Activated CD4-positive, CD25-positive, alpha-beta regulatory T cell treated with anti-CD3 and anti-CD28 coated beads, Interleukin-2, amount 50 U/mL, for 16 hours (primary cell): Measurements from ENCODE around the gene DLST.
A peak's percentile ranks its signal among the peaks of the same experiment; 100 is the strongest.
"Not testable (repeated sequence)": the region's sequence is repeated elsewhere in the genome, so short reads cannot be mapped to it uniquely, and the experiment has no call there.

Experiments
- DNase-seq: peaks from one replicate; pipeline ENCODE4 v3.0.0-alpha.2; 2020; ENCODE audit warnings: low read depth, low spot score

DLST gene

DNA sequence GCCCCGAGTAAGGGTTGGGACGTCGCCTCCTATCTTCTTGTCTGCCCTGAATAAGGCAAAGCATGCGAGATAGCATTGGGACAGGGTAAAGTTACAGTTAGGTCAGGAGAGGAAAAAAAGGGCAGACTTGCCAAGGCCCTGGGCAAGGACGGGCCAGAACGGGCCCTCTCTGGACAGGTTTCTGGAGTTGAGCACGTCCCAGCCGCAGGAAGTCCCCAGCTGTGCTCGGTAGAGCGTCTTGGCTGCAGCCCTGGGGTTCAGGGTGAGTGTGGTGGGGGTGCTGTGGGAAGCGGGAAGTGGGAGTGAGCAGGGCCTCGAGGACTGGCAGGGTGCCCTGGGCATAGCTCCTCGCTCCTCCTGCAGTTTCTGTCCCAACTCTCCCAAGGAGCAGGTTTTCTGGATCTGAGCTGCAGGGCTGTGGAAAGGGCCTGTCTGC is 35.9 kb downstream of the DLST start:
- DNase-seq: no peak

DNA sequence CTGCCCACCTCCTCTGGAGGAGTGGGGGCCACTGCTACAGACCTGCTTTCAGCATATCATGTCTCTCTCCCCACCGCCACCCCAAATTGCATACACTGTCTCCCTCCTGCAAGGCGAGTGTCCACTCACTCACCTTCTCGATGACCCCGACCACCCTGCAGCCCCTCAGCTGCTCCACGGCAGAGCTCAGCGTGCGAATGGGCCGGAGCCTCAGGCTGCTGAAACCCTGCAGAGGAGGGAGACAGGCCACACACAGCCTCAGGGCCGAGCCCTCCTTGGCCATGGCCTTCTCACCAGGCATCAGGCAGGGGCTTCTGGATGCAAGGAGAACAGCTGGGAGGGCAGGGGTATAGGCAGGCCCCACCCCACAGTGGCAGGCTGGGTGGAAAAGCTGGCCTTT is 36.7 kb downstream of the DLST start:
- DNase-seq: no peak

DNA sequence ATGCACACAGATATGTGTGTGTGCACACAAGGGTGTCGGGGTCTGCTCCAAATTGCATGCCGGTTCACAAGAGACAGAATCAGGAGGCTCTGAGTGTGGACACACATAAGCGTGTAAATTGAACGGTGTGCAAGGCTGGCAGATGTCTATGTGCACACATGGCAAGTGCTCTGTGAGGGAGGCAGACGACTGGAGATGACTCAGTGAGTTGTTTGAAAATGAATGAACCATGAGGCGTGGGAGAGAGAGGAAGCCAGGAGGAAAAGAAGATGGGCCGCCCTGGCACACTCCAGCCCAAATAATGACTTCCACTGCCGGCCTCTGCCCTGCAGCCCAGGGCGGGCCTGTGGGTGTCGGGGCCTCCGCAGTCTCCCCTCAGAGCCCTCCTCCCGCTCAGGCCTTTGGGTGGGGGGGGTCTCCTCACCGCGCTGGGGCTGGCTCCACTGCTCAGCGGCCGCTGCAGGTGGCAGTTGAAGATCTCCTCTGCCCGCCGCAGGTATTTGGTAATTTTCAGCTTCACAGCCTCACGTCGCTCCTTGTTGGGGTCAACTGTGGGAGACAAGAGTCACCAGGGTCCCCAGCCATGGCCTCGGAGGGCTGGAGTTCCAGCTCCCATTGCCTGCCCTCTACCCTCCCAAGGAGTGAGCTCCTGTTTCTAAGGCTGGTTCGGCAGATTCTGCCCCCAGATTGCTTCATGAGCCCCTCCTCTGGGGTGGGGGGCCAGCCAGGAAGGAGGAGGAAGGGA is 37.9 kb downstream of the DLST start:
- DNase-seq: no peak

DNA sequence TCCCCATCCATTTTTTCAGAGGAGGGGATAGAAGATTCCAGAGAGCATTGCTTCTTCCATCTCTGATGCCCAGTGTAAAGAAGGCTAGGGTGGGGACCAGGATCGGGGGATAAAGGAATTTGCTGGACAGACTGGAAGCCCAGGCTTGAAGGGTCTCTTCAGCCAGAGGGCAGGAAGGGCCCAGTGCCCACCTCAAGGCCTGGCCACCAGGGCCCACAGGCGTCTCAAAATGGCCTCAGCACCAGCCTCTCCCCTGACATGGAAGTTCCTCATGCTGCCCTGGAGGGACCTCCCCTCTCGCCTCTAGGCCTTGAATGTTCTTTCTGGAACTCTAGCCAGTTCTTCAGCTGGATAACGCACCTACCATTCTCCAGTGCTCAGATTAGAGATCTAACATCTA is 38.6 kb downstream of the DLST start:
- DNase-seq: no peak

DNA sequence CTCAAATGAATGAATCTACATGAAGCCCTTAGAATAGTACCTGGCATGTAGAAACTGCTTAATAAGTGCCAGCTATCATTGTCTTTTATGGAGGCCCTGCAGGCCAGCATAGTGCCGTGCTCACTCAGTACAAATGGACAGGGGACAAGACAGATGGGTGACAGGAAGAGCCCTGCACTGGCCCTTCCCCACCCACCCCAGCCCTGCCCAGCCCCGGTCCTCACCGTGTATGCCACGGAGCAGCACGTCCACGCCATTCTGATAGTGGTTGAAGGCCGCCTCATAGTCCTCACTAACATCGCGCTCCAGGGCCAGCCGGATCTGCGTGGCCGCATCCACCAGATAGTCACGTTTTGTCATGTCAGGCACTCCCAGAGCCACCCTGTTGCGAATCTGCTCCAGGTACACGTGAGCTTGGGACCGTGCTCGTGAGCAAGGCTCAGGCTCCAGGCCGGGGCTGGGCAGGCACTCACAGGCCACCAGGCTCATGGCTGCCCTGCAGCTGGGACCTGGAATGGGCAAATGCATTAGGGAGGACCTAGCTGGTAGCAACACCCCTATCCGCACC is 39.4 kb downstream of the DLST start:
- DNase-seq: no peak

DNA sequence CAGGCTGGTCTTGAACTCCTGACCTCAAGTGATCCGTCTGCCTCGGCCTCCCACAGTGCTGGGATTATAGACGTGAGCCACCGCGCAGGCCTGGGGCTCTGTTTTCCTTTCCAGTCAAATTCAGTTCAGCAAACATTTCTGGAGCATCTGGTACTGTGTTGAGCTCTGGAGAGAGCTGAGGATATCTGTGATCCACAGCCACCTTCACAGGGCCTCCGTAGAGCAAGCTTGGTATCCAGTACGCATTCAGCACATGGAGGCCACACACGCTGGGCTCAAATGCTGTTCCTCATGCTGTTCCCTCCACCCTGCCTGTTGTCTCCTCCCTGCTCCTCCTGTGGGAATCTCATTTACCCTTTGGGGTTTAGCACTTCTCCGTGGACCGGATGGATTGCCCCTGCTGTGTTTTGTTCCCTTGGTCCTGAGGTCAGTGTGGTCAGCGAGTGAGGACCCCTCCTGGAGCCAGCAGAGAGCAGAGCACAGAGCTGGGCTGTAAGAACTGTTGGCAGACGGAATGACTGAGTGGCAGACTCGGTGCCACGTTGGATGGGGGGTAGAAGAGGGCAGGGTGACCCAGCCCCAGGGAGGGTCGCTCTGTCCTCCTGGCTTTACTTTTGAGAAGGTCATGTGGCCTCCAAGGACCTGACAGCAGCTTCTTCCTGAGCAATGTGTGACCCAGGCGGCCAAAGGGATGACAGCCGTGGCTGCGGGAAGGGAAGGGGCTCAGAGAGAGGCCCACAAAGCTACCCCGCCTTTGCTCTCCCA is 40.5 kb downstream of the DLST start:
- DNase-seq: no peak

DNA sequence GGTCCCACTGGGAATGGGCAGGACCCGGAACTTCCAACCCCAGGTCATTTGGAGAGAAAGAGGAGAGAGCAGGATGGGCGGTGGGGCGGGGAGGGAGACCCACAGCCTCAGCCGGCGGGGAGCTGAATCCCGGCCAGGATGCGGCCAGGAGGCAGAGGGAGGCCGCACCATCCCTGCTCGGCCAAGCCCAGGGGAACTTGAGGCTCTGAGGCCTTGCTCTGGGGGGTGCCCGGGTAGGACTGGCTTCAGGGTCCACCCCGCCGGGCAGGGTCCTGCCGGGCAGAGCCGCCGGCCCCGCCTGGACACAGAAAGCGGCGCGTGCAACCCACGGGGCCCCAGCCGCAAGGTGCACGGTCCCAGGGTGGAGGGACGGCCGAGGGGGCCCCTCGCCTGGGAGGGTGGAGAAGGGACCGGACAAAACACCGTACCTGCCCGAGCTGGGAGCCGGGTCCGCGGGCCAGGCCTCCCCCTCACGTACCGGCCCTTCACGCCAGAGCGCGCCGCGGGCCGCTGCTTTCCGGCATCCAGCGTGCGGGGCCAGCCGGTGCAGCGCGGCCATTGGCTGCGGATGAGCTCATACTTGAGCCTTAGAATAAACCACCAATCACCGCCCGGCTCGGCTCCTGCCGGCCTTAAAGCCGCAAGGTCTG is 41.2 kb downstream of the DLST start, which contains the start of gene RPS6KL1:
Gene RPS6KL1, minus strand, starts transcription at position 509 of the 650 bp plus-strand sequence. CDS start 1,719 bp downstream, outside the sequence.
- DNase-seq: peak; percentile 28

DNA sequence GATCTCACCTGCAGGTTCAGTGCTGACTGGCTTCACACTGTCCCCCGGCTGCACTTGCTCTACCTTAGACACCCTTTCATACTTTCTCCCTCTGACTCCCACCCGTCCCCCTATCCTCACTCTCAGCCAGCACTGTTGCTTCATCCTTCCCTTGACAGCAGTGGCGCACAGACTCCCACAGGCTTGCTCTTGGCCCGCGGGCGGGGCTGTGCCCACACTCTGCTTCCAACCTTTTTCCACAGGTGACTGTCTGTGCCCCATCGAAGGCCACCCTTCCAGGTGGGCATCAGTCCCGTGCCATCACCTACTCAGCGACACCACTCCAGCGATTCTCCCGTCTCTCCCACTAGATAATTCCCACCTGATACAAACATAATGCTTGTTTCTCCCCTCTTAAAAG is 42.3 kb downstream of the DLST start:
- no peak for DNase-seq

DNA sequence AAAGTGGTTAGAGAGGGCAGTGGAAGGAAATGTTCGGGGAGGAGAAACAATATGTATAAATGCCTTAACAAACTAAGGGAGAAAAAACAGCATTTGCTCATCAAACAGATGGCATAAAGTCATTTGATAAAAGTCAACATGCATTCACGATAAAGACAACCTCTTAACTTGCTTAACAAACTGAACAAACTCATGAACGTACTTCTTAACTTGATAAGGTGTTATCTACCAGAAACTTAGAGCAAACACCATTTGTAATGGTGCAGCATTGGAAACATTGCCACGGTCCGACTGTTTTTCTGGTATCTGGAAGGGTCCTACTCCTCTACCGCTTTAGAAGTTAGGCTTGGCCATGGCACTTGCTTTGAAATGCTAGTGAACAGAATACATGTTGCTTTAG is 45.5 kb downstream of the DLST start:
- DNase-seq: no peak

DNA sequence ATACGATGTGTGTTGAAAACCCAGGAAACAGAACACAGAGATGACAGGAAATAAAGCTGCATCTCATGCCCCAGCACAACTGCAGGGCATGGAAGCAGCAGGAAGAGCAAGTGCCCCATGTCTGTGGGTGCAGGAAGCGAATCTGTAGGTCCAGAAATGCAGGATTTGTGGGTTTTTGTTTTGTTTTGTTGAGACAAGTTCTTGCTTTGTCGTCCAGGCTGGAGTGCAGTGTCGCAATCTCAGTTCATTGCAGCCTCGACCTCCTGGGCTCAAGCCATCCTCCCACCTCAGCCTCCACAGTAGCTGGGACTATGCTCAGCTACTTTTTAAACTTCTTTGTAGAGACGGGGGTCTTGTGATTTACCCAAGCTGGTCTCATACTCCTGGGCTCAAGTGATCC is 47.5 kb downstream of the DLST start:
- no peak for DNase-seq

DNA sequence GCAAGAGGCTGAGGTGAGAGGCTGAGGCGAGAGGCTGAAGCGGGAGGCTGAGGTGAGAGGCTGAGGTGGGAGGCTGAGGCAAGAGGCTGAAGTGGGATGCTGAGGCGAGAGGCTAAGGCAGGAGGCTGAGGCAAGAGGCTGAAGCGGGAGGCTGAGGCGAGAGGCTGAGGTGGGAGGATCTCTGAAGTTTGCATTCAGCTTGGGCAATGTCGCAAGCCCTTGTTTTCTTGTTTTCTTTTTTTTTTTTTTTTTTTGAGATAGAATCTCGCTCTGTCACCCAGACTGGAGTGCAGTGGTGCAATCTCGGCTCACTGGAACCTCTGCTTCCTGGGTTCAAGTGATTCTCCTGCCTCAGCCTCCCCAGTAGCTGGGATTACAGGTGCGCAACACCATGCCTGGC is 50.0 kb downstream of the DLST start:
- not testable (repeated sequence) for DNase-seq

DNA sequence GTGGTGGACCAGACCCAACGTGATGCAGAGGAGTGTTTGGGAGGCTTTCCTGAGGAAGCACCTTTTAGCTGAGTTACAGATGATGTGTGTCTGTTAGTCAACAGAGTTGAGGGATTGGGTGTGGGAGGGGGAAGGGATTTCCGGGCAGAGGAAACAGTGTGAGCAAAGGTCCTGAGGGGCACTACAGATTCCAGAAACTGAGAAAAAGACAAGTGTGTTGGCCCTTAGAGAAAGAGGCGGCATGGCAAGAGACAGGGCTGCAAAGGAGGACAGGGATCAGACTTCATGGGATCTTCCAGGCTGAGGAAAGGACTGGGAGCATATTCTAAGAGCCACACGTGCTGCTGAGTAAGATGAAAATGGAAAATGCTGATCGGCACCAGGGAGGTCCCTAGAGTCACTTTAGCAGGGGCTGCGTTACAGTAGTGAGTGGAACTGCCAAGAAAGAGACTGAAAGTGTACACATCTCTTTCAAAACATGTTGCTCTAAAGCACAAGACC is 50.7 kb downstream of the DLST start:
- DNase-seq: no peak

DNA sequence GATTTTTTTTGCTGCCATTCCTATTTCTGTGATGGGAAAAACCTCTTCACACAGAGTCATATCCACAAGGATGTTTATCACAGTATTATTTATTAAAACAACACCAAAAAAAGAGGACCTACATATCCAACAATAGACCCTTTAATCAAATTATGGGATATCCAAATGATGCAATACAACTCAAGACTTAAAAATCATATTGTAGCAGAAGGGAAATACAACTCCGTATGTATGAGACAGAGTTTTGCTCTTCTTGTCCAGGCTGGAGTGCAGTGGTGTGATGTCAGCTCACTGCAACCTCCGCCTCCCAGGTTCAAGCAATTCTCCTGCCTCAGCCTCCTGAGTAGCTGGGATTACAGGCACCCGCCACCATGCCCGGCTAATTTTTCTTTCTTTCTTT is 51.2 kb downstream of the DLST start:
- DNase-seq: not testable (repeated sequence)

DNA sequence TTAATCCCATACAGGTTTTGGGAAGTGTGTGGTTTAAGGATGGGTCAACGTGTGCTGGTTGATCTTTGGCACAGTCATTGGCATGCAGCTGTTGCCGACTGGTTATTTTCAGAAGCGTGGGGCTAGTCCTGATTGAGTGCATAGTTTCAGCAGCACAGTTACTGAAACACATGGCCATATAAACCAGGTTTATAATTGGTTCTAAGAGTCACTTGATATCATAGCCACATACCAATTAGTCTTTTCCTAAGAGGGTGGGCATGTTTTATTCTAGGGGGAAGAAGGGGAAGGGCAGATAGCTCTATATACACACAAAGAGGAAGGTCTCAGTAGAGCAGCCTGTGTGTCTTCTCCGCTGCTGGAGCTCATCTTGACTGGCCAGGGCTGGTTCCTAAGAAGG is 52.3 kb downstream of the DLST start:
- DNase-seq: no peak

DNA sequence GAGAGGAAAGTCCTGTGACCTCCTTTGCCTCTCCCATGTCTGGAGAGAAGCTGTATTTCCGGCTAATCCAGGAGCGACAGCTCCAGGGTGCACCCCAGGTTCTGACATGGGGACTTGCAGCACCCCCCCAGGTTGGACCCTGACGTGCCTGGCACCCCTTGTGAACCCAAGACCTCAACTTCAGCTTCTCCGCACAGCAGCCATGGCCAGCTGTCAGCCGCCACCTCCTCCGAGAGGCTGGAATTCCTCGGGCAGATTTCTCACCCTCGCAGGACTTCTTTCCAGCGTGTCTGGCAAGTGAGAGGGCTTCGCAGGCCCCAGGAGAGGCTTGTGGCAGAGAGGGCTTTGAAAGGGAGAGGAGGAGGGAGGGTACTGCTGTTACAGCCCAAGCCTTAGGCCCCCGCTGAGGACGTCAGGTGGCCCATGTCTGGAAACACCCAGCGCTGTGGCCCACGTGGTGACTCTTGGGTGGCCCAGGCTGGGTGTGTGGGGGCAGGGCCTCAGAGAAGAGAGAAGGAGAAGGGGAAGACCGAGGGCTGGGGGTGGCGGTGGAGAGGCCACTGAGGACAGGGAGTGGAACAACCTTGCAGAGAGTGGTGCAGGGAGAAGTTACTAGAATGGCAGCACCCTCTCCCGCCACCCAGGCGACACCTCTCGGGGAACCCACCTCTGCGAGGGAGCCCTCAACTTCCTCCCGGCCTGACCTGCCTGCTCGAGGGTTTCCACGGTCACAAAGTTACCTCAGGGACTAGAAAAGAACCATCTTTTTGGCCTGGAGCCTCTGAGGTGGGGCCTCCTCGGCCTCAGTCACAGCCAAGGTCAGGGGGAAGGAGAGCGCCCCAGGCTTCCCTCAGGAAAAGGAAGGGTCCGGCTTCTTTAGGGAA is 53.0 kb downstream of the DLST start:
- no peak for DNase-seq

DNA sequence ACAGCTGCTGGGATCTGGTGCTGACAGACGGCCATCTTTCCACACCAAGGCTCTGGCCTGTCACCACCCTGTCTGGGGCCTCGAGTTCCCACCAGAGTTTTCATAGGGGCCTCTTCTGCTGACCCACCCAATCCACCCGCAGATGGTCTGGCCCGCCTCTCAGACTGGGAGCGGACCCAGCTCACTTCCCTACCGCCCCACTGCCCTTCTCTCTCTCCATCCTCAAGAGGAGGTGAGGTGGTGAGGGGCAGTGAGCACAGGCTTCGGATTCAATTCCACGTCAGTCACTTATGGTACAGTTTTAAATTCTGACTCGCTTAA is 53.6 kb downstream of the DLST start:
- DNase-seq: no peak

DNA sequence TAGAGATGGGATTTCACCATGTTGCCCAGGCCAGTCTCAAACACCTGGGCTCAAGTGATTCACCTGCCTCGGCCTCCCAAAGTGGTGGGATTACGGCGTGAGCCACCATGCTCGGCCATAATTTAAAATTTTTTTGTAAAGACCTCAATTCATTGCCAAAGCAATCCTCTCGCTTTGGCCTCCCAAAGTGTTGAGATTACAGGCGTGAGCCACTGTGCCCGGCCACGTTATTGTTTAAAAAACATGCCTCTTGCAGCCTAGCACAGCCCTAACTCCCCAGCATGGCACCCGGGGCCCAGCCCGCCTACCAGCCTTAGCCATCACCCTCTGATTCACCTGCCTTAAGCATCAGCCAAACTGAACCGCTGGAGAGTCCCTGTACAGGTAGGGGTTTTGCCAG is 54.4 kb downstream of the DLST start:
- no peak for DNase-seq

DNA sequence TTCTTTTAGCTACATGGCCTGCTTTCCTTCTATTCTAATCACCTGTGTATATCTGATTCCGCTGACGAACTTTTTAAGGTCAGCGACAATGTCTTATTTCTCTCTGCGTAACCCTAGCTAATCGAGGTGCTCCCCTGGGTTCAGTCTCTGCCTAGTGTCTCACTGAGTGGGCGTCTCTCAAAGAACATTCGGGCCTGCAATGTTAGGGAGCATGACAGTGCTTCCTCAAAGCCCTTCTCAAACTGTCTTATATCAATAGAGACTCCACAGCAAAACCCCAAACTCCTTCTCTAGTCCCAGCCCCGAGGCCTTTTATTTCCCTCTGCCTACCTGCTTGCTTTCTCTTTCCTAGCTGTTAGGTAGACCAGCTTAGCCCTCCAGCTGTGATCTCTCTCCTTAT is 55.0 kb downstream of the DLST start:
- no peak for DNase-seq

DNA sequence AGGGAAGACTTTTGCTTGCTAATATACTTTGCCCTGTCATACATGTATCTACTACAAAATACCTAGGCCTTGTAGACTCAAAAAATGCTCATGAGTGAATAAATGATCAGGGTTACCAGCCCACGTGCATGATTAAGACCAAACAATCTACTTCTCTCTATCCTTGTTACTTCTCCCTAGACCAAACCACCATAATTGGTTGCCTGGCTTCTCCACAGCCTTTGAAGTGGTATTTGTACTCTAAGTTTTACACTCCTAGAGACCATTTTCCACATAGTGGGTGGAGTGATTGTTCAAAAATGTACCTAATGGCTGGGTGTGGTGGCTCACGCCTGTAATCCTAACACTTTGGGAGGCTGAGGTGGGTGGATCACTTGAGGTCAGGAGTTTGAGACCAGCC is 55.5 kb downstream of the DLST start:
- DNase-seq: no peak

DNA sequence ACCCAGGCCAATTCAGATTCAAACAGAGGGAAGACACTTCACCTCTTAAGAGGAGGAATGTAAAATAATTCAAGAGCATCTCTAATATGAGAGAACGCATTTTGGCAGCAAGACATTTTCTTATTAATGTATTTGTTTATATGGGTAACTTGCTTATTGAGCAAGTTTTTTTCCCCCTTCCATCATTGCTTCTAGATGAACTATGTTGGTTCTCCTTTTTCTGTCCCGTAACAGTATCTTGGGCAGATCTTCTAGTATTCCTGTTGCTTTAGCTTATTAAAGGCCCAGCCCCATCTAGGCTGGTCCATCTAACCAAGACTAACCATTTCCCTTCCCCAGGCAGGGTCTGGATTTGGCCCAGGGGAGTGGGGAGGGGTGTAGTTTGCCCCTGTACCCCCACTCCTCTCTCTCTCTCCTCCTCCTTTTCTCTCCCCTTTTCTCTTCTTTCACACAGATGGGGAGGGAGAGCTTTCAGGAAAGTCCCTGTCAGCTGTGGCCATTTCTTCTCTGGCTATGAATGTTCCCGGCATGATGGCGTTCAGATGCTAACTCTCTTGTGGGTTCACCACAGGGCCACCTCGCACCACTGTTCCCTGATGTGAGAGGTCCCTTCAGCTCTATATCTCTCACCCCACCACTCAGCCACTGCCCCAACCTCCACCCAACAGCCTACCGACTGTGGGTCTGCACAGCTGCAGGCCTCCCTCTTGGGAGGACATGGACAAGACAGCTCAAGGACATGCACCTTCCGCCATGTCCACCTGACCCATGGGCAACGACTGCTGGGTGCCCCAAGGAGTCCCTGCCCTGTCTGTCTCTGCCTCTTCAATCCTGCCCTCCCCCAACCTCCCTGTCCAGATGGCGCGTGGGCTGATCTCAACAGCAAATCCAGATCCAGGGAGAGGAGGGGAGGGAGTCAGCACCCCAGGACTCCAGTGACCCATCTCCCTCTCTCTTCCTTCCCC is 57.1 kb downstream of the DLST start:
- DNase-seq: no peak
